SJCRH30 (cell line): ENCODE results near the gene ERMAP. TPM values are rescaled to one million over a fixed set of nuclear protein-coding genes. Genes with fewer than 3 reads are reported as not detected.
"Not testable (repeated sequence)": the region's sequence is repeated elsewhere in the genome, so short reads cannot be mapped to it uniquely, and the experiment has no call there.

Source experiments
- DNase-seq, 2 experiments: peaks; one replicate each; pipeline ENCODE4 v3.0.0-alpha.2; 2015 to 2020
- H3K27ac ChIP-seq: fragments of 250-450 bp; sonication (Bioruptor Pico); 2 replicates; pipeline ENCODE4 v1.5.1; 2020; ENCODE audit warnings: mild to moderate bottlenecking, moderate library complexity
- H3K27me3 ChIP-seq: fragments of 250-450 bp; sonication (Bioruptor Pico); 2 replicates; pipeline ENCODE4 v1.5.1; 2020; ENCODE audit warnings: mild to moderate bottlenecking, moderate library complexity
- H3K36me3 ChIP-seq: fragments of 250-450 bp; sonication (Bioruptor Pico); 2 replicates; pipeline ENCODE4 v1.5.1; 2020; ENCODE audit warnings: mild to moderate bottlenecking, moderate library complexity
- H3K4me1 ChIP-seq: fragments of 250-450 bp; sonication (Bioruptor Pico); 2 replicates; pipeline ENCODE4 v1.5.1; 2020; ENCODE audit warnings: mild to moderate bottlenecking, moderate library complexity
- H3K4me3 ChIP-seq: fragments of 250-450 bp; sonication (Bioruptor Pico); 2 replicates; pipeline ENCODE4 v1.5.1; 2020; ENCODE audit warnings: mild to moderate bottlenecking, moderate library complexity
- H3K9me3 ChIP-seq: fragments of 250-450 bp; sonication (Bioruptor Pico); replicated peaks from 2 replicates; pipeline ENCODE4 v1.5.1; 2020; ENCODE audit warnings: mild to moderate bottlenecking, moderate library complexity
- total RNA-seq: library from RNA; depleted of rRNA; stranded (reverse); fragments of >200 nt; shearing (Covaris generic); gene quantifications from 2 replicates; pipeline ENCODE4 v1.2.3, GENCODE V29; 2014

Gene ERMAP
- total RNA-seq, 1 experiment from 2014 or later: 1.8 TPM

GRCh38 chr1:42845866-42846256, 28.9 kb downstream of the ERMAP start:
- H3K36me3 ChIP-seq: peaks cover 11% of the 10 kb centered on the region
- H3K4me1 ChIP-seq: peaks cover 6% of the 10 kb centered on the region; the same call in 1 of the 2 replicates
- DNase-seq: peak in 1 of 2 experiments; percentile 20
- H3K27ac ChIP-seq: peak overlapping the region; percentile 61
- no peaks in the 10 kb centered on the region for H3K9me3 ChIP-seq
- H3K4me3 ChIP-seq: peak overlapping the region; percentile 79
- H3K27me3 ChIP-seq: no peaks in the 10 kb centered on the region

- H3K27ac ChIP-seq: peak within 1 kb of the TSS; percentile 64
- peaks cover 6% of the 10 kb centered on the region; the same call in 1 of the 2 replicates for H3K4me1 ChIP-seq
- H3K9me3 ChIP-seq: no peaks in the 10 kb centered on the region
- peak; percentile 97 to 99 for DNase-seq
- H3K4me3 ChIP-seq: peak within 1 kb of the TSS; percentile 79
- H3K27me3 ChIP-seq: no peaks in the 10 kb centered on the region
- H3K36me3 ChIP-seq: peaks cover 17% of the 10 kb centered on the region
These were observed 29.6 kb downstream of the ERMAP start, which contains the start of gene ZNF691 for GRCh38 chr1:42846257-42847110. Gene ZNF691 (plus strand): TSS chr1:42846613. CDS start chr1:42849659, 3,046 bp downstream.

GRCh38 chr1:42847111-42847595, 30.2 kb downstream of the ERMAP start:
- Histone ChIP-seq H3K27me3 (no peaks in the 10 kb centered on the region), H3K27ac (peak overlapping the region; percentile 64; the same call in 1 of the 2 replicates), H3K36me3 (peaks cover 21% of the 10 kb centered on the region), H3K9me3 (no peaks in the 10 kb centered on the region), H3K4me3 (peak overlapping the region; percentile 79), H3K4me1 (peaks cover 6% of the 10 kb centered on the region; the same call in 1 of the 2 replicates)
- DNase-seq: no peak

- peaks cover 6% of the 10 kb centered on the region; the same call in 1 of the 2 replicates for H3K4me1 ChIP-seq
- H3K27ac ChIP-seq: no peak overlapping the region
- H3K36me3 ChIP-seq: peaks cover 21% of the 10 kb centered on the region
- H3K9me3 ChIP-seq: no peaks in the 10 kb centered on the region
- no peaks in the 10 kb centered on the region for H3K27me3 ChIP-seq
- H3K4me3 ChIP-seq: peak overlapping the region; percentile 79; the same call in 1 of the 2 replicates
- DNase-seq: no peak
These were observed 31.0 kb downstream of the ERMAP start for GRCh38 chr1:42847721-42848460.

GRCh38 chr1:42848823-42849537, 32.1 kb downstream of the ERMAP start:
- peaks cover 21% of the 10 kb centered on the region for H3K36me3 ChIP-seq
- DNase-seq: no peak

GRCh38 chr1:42849944-42850343, 33.0 kb downstream of the ERMAP start:
- no peak overlapping the region for H3K4me3 ChIP-seq
- H3K27me3 ChIP-seq: no peaks in the 10 kb centered on the region
- H3K27ac ChIP-seq: no peak overlapping the region
- peaks cover 21% of the 10 kb centered on the region for H3K36me3 ChIP-seq
- H3K4me1 ChIP-seq: peaks cover 6% of the 10 kb centered on the region; the same call in 1 of the 2 replicates
- DNase-seq: no peak
- no peaks in the 10 kb centered on the region for H3K9me3 ChIP-seq

More at GRCh38 chr1:42848823-42849537, 32.1 kb downstream of the ERMAP start:
- no peak overlapping the region for H3K27ac ChIP-seq
- no peaks in the 10 kb centered on the region for H3K27me3 ChIP-seq
- H3K9me3 ChIP-seq: no peaks in the 10 kb centered on the region
- no peak overlapping the region for H3K4me3 ChIP-seq
- peaks cover 6% of the 10 kb centered on the region; the same call in 1 of the 2 replicates for H3K4me1 ChIP-seq

- no peaks in the 10 kb centered on the region for H3K9me3 ChIP-seq
- H3K4me1 ChIP-seq: peaks cover 6% of the 10 kb centered on the region; the same call in 1 of the 2 replicates
- peaks cover 21% of the 10 kb centered on the region for H3K36me3 ChIP-seq
- no peak overlapping the region for H3K27ac ChIP-seq
- no peak overlapping the region for H3K4me3 ChIP-seq
- no peak for DNase-seq
- H3K27me3 ChIP-seq: no peaks in the 10 kb centered on the region
These were observed 34.5 kb downstream of the ERMAP start for GRCh38 chr1:42851420-42851819.

GRCh38 chr1:42851960-42852607, 35.2 kb downstream of the ERMAP start:
- no peak overlapping the region for H3K27ac ChIP-seq
- H3K9me3 ChIP-seq: no peaks in the 10 kb centered on the region
- H3K4me3 ChIP-seq: no peak overlapping the region
- H3K27me3 ChIP-seq: no peaks in the 10 kb centered on the region
- H3K36me3 ChIP-seq: peaks cover 21% of the 10 kb centered on the region
- H3K4me1 ChIP-seq: peaks cover 6% of the 10 kb centered on the region; the same call in 1 of the 2 replicates
- DNase-seq: no peak

GRCh38 chr1:42852608-42852980, 35.7 kb downstream of the ERMAP start:
- peaks cover 2% of the 10 kb centered on the region; the same call in 1 of the 2 replicates for H3K4me1 ChIP-seq
- peak in 1 of 2 experiments; percentile 14 for DNase-seq
- peaks cover 21% of the 10 kb centered on the region for H3K36me3 ChIP-seq

GRCh38 chr1:42853116-42853884, 36.4 kb downstream of the ERMAP start:
- Histone ChIP-seq H3K27ac (no peak overlapping the region), H3K4me3 (no peak overlapping the region), H3K27me3 (no peaks in the 10 kb centered on the region), H3K9me3 (no peaks in the 10 kb centered on the region), H3K36me3 (peaks cover 21% of the 10 kb centered on the region), H3K4me1 (no peaks in the 10 kb centered on the region)
- DNase-seq: no peak

More at GRCh38 chr1:42852608-42852980, 35.7 kb downstream of the ERMAP start:
- Histone ChIP-seq H3K9me3 (no peaks in the 10 kb centered on the region), H3K4me3 (no peak overlapping the region), H3K27me3 (no peaks in the 10 kb centered on the region), H3K27ac (no peak overlapping the region)

- H3K4me3 ChIP-seq, DNase-seq, H3K9me3 ChIP-seq, H3K27ac ChIP-seq, H3K27me3 ChIP-seq, H3K4me1 ChIP-seq, H3K36me3 ChIP-seq: not testable (repeated sequence)
These were observed 39.6 kb downstream of the ERMAP start for GRCh38 chr1:42856554-42856953.

GRCh38 chr1:42859366-42859765, 42.4 kb downstream of the ERMAP start:
- not testable (repeated sequence) for H3K27ac ChIP-seq, DNase-seq, H3K4me3 ChIP-seq, H3K27me3 ChIP-seq, H3K4me1 ChIP-seq, H3K36me3 ChIP-seq, H3K9me3 ChIP-seq

GRCh38 chr1:42860339-42861013, 43.6 kb downstream of the ERMAP start:
- Histone ChIP-seq H3K36me3 (no peaks in the 10 kb centered on the region), H3K27me3 (no peaks in the 10 kb centered on the region), H3K9me3 (no peaks in the 10 kb centered on the region), H3K4me3 (no peak overlapping the region), H3K4me1 (no peaks in the 10 kb centered on the region), H3K27ac (no peak overlapping the region)
- no peak for DNase-seq
